Measurements from ENCODE around the gene RASAL2. TPM values are rescaled to one million over a fixed set of nuclear protein-coding genes. Genes with fewer than 3 reads are reported as not detected.
"Not testable (repeated sequence)": the region's sequence is repeated elsewhere in the genome, so short reads cannot be mapped to it uniquely, and the experiment has no call there.

Gene RASAL2
- total RNA-seq, 2 experiments from 2014 or later = not detected

DNA sequence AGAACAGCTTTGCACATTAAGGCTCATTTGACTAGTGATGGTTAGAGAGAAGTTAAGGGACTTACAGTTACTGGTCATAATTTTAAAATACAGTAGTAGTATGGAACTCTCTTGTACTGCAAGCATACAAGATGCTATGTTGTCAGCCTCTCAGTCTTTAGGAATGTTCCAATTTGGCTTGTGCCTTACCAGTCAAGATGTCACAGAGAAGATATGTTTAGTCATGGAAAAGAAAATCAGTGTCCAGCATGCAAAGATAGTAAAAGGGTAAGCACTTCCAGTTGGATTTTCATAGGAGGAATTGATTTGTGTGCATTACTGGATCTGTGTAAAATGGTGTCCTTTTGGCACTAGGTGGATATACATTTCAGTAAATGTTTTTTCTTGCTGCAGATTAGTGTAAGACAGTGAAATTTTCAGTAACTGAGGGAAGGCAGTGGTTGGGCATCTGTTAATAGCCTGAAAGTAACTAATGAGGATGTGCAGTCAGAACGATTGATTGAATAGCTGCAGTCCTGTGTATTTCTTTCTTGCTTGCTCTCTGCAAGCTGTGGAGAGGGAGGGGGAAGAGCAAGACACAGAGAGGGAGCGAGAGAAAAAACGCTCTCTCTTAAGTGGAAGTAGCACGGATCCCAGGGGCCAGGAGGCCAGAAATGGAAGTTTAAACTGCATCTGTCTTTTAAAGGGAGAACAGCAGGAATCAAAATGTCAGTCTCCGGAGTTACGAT lies 294.7 kb downstream of the RASAL2 start:
- intact Hi-C loops (cut with DNase I, micrococcal nuclease) = no loop called here
- no peak for DNase-seq
- Mint-ChIP-seq H3K4me1 (no peaks in the 10 kb centered on the region), H3K27ac (no peak overlapping the region), H3K36me3 (ENCODE audit: low read depth) (no peaks in the 10 kb centered on the region), H3K4me3 (no peak overlapping the region), H3K27me3 (peaks cover 4% of the 10 kb centered on the region), H3K9me3 (ENCODE audit: low read depth) (no peaks in the 10 kb centered on the region)
- ChIA-PET POLR2A (no interaction called here), CTCF (interaction anchor here (0.7 kb wide), 1 partner anchor 1843 kb away, joined by 3 read pairs; no protein-coding TSS in a partner anchor)
- ATAC-seq = no peak

DNA sequence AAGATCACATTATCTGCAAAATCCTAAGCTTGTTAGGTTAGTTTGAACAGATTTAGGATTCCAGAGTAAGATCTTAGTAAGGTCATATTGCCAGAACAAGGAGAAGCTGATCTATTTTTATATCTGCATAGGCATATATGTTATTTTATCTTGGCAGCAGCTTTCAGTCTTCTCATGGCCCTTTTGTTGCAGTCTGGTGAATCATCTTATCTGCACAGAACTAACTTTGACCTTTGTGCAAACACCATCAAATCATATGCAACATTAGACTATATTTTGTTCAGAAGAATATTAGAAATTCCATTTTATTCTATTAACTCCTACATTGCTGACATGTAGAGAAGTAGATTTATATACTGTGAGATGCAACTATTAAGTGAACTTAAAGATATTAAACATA lies 295.5 kb downstream of the RASAL2 start:
- intact Hi-C loops (cut with DNase I, micrococcal nuclease) = no loop called here
- ATAC-seq = no peak
- ChIA-PET CTCF (no interaction called here), POLR2A (no interaction called here)
- no peaks in the 10 kb centered on the region for H3K4me1 Mint-ChIP-seq
- H3K27ac Mint-ChIP-seq = no peak overlapping the region
- no peaks in the 10 kb centered on the region for H3K36me3 Mint-ChIP-seq (ENCODE audit: low read depth)
- no peaks in the 10 kb centered on the region for H3K9me3 Mint-ChIP-seq (ENCODE audit: low read depth)
- H3K27me3 Mint-ChIP-seq = peaks cover 4% of the 10 kb centered on the region
- DNase-seq = no peak
- H3K4me3 Mint-ChIP-seq = no peak overlapping the region

DNA sequence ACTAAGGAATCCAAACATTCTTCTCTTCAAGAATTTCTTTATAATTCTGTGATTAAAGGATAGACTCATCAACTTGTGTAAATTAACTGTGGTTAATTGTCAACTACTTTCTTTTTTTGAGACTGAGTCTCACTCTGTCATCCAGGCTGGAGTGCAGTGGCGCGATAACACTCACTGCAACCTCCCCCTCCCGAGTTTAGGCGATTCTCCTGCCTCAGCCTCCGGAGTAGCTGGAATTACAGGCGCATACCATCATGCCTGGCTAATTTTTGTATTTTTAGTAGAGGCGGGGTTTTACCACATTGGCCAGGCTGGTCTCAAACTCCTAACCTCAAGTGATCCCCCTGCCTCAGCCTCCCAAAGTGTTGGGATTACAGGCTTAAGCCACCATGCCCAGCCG lies 296.4 kb downstream of the RASAL2 start:
- H3K27me3 Mint-ChIP-seq; intact Hi-C loops (cut with DNase I, micrococcal nuclease); H3K9me3 Mint-ChIP-seq (ENCODE audit: low read depth); POLR2A ChIA-PET; H3K4me3 Mint-ChIP-seq; H3K27ac Mint-ChIP-seq; H3K36me3 Mint-ChIP-seq (ENCODE audit: low read depth); H3K4me1 Mint-ChIP-seq; CTCF ChIA-PET; ATAC-seq; DNase-seq: not testable (repeated sequence)

DNA sequence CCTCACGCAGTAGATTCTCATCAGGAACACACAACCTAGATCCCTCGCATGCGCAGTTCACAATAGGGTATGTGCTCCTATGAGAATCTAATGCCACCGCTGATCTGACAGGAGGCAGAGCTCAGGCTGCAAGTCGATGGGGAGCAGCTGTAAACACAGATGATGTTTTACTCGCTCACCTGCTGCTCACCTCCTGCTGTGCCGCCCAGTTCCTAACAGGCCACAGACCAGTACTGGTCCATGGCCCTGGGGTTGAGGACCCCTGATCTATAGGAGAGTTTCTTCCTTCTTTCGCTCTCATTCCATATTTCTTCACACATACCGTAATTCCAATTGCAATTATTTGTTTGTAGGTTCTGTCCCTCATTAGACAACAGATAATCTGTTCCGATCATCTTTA lies 299.5 kb downstream of the RASAL2 start:
- ChIA-PET POLR2A (no interaction called here), CTCF (no interaction called here)
- H3K27me3 Mint-ChIP-seq = peaks cover 4% of the 10 kb centered on the region
- no peaks in the 10 kb centered on the region for H3K36me3 Mint-ChIP-seq (ENCODE audit: low read depth)
- H3K27ac Mint-ChIP-seq = no peak overlapping the region
- no peaks in the 10 kb centered on the region for H3K9me3 Mint-ChIP-seq (ENCODE audit: low read depth)
- intact Hi-C loops (cut with DNase I, micrococcal nuclease) = no loop called here
- ATAC-seq (no peak), DNase-seq (no peak)
- no peaks in the 10 kb centered on the region for H3K4me1 Mint-ChIP-seq
- no peak overlapping the region for H3K4me3 Mint-ChIP-seq

DNA sequence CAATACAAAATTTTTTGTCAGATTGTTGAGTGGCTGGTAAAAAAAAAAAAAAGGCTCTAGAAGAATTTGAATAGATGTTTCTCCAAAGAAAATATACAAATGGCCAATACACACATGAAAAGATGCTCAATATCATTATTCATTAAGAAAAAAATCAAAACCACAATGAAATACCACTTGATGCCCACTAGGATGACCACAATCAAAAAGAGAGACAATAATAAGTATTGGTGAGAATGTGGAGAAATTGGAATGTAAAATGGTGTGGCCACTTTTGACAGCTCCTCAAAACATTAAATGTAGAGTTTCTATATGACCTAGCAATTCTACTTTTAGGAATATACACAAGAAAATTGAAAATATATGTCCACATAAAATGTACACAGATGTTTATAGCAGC lies 302.9 kb downstream of the RASAL2 start:
- intact Hi-C loops (cut with DNase I, micrococcal nuclease) = no loop called here

DNA sequence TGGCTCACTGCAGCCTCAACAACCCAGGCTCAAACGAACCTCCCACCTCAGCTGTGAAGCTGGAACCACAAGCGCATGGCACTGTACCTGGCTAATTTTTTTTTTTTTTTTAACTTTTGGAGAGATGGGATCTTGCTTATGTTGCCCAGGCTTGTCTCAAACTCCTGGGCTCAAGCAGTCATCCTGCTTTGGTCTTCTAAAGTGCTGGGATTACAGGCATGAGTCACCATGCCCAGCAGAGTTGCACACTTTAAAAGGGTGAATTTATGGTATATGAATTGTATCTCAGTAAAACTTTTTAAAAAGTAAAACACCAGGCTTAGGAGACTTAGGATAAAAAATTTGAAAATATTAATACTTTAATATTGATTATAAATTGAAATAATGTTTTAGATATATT lies 303.8 kb downstream of the RASAL2 start:
- Mint-ChIP-seq H3K27me3 (no peaks in the 10 kb centered on the region), H3K9me3 (ENCODE audit: low read depth) (no peaks in the 10 kb centered on the region), H3K4me1 (no peaks in the 10 kb centered on the region), H3K36me3 (ENCODE audit: low read depth) (no peaks in the 10 kb centered on the region), H3K27ac (no peak overlapping the region), H3K4me3 (no peak overlapping the region)
- CTCF ChIA-PET = no interaction called here
- POLR2A ChIA-PET = no interaction called here
- ATAC-seq = no peak
- no peak for DNase-seq
- intact Hi-C loops (cut with DNase I, micrococcal nuclease) = no loop called here

More for the DNA sequence above, 302.9 kb downstream of the RASAL2 start:
- DNase-seq (no peak), ATAC-seq (no peak)
- ChIA-PET CTCF (no interaction called here), POLR2A (no interaction called here)
- Mint-ChIP-seq H3K4me3 (no peak overlapping the region), H3K36me3 (ENCODE audit: low read depth) (no peaks in the 10 kb centered on the region), H3K27ac (no peak overlapping the region), H3K4me1 (no peaks in the 10 kb centered on the region), H3K27me3 (peaks cover 4% of the 10 kb centered on the region), H3K9me3 (ENCODE audit: low read depth) (no peaks in the 10 kb centered on the region)

DNA sequence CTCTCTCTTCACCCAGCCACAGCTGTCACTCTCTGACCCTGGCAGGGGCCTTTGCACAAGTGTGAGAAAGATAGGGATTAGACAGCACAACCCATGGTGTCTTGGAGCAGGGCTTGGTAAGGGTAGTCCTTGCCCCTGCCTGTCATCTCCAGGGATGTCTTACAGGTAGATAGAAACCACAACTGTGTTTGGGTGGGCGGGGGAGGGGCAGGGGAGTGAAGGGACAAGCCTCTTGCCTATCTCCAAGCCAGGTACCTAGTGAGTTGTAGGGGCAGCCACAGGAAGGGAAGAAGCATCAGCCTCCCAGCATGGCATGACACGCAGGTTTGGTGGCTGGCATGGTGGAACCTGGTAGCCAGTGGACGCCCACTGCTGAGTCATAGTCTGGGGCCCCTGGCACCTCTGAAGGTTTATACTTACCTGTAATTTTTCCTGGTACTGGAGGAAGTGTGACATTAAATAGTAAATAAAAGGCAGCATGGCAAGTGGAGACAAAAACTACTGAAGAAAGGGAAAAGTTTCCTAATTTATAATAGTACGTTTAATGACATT lies 305.3 kb downstream of the RASAL2 start:
- intact Hi-C loops (cut with DNase I, micrococcal nuclease) = no loop called here
- H3K9me3 Mint-ChIP-seq (ENCODE audit: low read depth) = no peaks in the 10 kb centered on the region

DNA sequence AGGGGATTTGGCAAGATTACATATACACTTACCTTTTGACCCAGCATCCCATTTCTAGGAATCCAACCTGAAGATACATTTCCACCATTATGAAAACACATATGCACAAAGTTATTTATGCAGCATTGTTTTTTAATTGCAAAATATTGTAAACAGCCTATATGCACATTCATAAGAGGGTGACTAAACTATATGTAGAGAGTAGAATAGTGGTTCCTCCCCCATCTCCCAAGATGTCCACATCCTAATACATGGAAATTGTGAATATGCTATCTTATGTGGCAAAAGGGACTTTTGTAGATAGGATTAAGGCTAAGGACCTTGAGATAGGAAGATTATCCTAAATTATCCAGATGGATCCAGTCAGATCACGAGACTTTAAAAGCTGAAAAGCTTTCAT lies 311.2 kb downstream of the RASAL2 start:
- no peaks in the 10 kb centered on the region for H3K36me3 Mint-ChIP-seq (ENCODE audit: low read depth)
- intact Hi-C loops (cut with DNase I, micrococcal nuclease) = no loop called here
- POLR2A ChIA-PET = no interaction called here
- no peaks in the 10 kb centered on the region for H3K4me1 Mint-ChIP-seq
- H3K9me3 Mint-ChIP-seq (ENCODE audit: low read depth) = no peaks in the 10 kb centered on the region
- no peak overlapping the region for H3K27ac Mint-ChIP-seq
- DNase-seq = no peak
- no peak overlapping the region for H3K4me3 Mint-ChIP-seq
- H3K27me3 Mint-ChIP-seq = peaks cover 5% of the 10 kb centered on the region
- CTCF ChIA-PET = no interaction called here
- ATAC-seq = no peak

More for the DNA sequence above, 305.3 kb downstream of the RASAL2 start:
- DNase-seq (no peak), ATAC-seq (no peak)
- Mint-ChIP-seq H3K27ac (no peak overlapping the region), H3K36me3 (ENCODE audit: low read depth) (no peaks in the 10 kb centered on the region), H3K4me3 (no peak overlapping the region), H3K4me1 (no peaks in the 10 kb centered on the region), H3K27me3 (no peaks in the 10 kb centered on the region)
- ChIA-PET CTCF (no interaction called here), POLR2A (no interaction called here)

DNA sequence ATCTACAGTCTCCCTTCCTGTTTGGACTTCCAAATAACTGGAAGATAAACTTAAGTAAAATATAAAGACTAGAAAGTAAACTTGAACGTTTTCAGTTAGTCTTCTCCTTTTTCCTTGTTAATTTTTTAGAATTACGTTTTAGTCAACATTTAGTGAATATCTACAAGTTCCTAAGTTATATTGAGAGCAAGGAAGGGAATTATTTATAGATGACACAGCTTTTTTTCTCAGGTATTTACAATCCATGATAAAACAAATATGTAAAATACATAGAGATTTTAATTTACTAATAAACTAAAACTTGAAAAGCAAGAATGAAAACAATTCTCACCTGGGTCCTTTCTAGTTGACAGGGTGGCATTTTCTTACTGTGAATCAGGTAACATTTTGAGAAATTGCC lies 313.3 kb downstream of the RASAL2 start:
- Mint-ChIP-seq H3K9me3 (ENCODE audit: low read depth) (no peaks in the 10 kb centered on the region), H3K27ac (no peak overlapping the region), H3K4me1 (no peaks in the 10 kb centered on the region), H3K36me3 (ENCODE audit: low read depth) (no peaks in the 10 kb centered on the region), H3K4me3 (no peak overlapping the region), H3K27me3 (peaks cover 10% of the 10 kb centered on the region)
- CTCF ChIA-PET = no interaction called here
- ATAC-seq = no peak
- no peak for DNase-seq
- intact Hi-C loops (cut with DNase I, micrococcal nuclease) = no loop called here
- POLR2A ChIA-PET = no interaction called here

DNA sequence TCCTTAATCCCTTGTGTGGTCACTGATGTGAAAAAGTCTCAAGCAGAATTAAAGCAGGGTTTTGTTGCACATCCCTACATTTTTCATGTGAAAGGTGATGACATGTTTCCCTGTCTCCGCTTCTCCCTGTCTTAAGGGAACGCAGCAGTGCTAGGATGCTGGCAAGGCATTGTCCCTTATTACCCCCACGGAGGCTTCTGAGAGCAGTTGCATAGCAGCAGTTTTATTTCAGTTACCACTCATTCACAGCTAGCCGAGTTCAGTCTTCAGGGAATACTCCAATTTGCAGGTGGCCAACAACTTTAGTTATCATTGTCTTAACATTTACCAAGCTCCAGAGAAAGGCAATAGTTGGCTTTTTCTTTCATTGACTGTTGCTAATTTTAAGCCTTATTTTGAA lies 313.8 kb downstream of the RASAL2 start:
- H3K4me3 Mint-ChIP-seq = no peak overlapping the region
- ChIA-PET POLR2A (no interaction called here), CTCF (interaction anchor here (0.7 kb wide), 1 partner anchor 945 kb away, joined by 3 read pairs; no protein-coding TSS in a partner anchor)
- no peak overlapping the region for H3K27ac Mint-ChIP-seq
- DNase-seq (no peak), ATAC-seq (no peak)
- H3K9me3 Mint-ChIP-seq (ENCODE audit: low read depth) = no peaks in the 10 kb centered on the region
- H3K4me1 Mint-ChIP-seq = no peaks in the 10 kb centered on the region
- intact Hi-C loops (cut with DNase I, micrococcal nuclease) = no loop called here
- no peaks in the 10 kb centered on the region for H3K36me3 Mint-ChIP-seq (ENCODE audit: low read depth)
- peaks cover 10% of the 10 kb centered on the region for H3K27me3 Mint-ChIP-seq

DNA sequence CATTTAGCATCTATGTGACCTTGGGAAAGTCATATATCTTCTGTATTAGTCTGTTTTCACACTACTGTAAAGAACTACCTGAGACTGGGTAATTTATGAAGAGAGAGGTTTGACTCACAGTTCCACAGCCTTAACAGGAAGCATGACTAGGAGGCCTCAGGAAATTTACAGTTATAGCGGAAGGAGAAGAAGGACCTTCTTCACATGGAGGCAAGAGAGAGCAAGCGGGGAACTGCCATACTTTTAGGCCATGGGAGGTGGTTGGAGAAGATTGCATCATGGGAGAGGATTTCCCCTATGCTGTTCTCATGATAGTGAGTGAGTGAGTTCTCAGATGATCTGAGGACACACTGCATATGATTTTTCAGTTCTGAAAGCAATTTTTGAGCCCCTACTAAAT lies 315.0 kb downstream of the RASAL2 start:
- no peaks in the 10 kb centered on the region for H3K9me3 Mint-ChIP-seq (ENCODE audit: low read depth)
- DNase-seq (no peak), ATAC-seq (no peak)
- POLR2A ChIA-PET = no interaction called here
- H3K4me1 Mint-ChIP-seq = no peaks in the 10 kb centered on the region
- intact Hi-C loops (cut with DNase I, micrococcal nuclease) = no loop called here
- H3K27me3 Mint-ChIP-seq = peaks cover 10% of the 10 kb centered on the region
- no peaks in the 10 kb centered on the region for H3K36me3 Mint-ChIP-seq (ENCODE audit: low read depth)
- CTCF ChIA-PET = no interaction called here
- H3K4me3 Mint-ChIP-seq = no peak overlapping the region
- H3K27ac Mint-ChIP-seq = no peak overlapping the region

DNA sequence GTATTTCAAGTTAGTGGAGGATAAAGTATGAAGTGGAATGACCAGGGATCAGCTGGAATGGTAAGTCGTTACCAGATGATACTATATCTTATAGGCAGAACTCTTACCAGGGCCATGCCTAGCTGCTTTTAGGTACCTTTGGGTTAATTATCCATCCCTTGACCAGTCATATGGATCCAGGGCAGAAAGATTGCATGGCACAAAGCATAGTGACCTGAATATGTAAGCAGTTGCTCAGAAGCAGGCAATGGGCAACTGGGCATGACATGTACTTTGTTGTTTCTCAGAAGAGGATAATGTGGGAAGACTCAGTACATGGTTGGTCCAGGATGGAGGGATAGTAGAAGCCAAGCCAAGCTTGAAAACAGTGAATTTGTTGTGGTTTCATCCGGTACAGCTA lies 315.6 kb downstream of the RASAL2 start:
- Mint-ChIP-seq H3K27ac (no peak overlapping the region), H3K36me3 (ENCODE audit: low read depth) (no peaks in the 10 kb centered on the region), H3K9me3 (ENCODE audit: low read depth) (no peaks in the 10 kb centered on the region), H3K4me3 (no peak overlapping the region), H3K4me1 (no peaks in the 10 kb centered on the region), H3K27me3 (peaks cover 10% of the 10 kb centered on the region)
- no peak for DNase-seq
- ChIA-PET POLR2A (no interaction called here), CTCF (no interaction called here)
- intact Hi-C loops (cut with DNase I, micrococcal nuclease) = no loop called here
- ATAC-seq = no peak
